CD1c-positive myeloid dendritic cell (primary cell): ENCODE results near the gene KEL.

ENCODE experiments used
- DNase-seq: peaks from one replicate; pipeline ENCODE4 v3.0.0-alpha.2; 2016; ENCODE audit errors: extremely low spot score

The KEL gene

GRCh38 chr7:142898377-142899170 lies 63.6 kb downstream of the KEL start:
- no peak for DNase-seq

- no peak for DNase-seq
These were observed 64.5 kb downstream of the KEL start for GRCh38 chr7:142897691-142898090.

- no peak for DNase-seq
These were observed 65.3 kb downstream of the KEL start for GRCh38 chr7:142896741-142897379.

GRCh38 chr7:142896151-142896550 lies 66.0 kb downstream of the KEL start:
- DNase-seq: no peak

GRCh38 chr7:142894985-142895593 lies 67.1 kb downstream of the KEL start:
- no peak for DNase-seq

GRCh38 chr7:142894112-142894984 lies 67.8 kb downstream of the KEL start:
- no peak for DNase-seq

GRCh38 chr7:142892951-142893350 lies 69.2 kb downstream of the KEL start:
- no peak for DNase-seq

- DNase-seq: no peak
These were observed 70.6 kb downstream of the KEL start for GRCh38 chr7:142891490-142892082.
